HG02852 (cell line): ENCODE measurements around the gene LYVE1.

ENCODE experiments used
- ATAC-seq: cut with Tn5 transposase; IDR thresholded peaks from one replicate; pipeline ENCODE4 v1.9.1; 2021; ENCODE audit warnings: mild to moderate bottlenecking, moderate library complexity; ENCODE audit not compliant: unreplicated experiment

LYVE1 gene

GRCh38 chr11:10526974-10527918 is 41.2 kb downstream of the LYVE1 start:
- peak; percentile 89 for ATAC-seq

DNA sequence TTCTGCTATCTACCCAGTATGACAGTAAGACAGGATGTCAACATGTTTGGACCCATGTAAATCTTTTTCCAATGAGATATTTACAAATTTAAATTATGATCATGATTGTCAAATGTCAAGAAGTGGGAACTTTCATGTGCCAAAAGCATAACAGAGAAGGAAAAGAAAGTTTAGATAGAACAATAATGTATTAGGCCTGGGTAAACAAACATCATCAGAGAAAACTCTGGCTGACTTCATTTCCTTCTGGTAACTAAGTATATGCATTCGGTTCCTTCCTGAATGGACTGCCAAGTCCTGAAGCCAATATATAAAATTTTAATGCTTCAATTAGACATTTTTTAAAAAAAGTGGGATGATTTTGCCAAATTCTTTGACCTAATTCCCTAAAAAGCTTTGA is 44.0 kb downstream of the LYVE1 start:
- no peak for ATAC-seq

- ATAC-seq, result no peak
Observed at GRCh38 chr11:10522921-10523320, 45.5 kb downstream of the LYVE1 start.

- no peak for ATAC-seq
Observed at GRCh38 chr11:10522276-10522675, 46.2 kb downstream of the LYVE1 start.

- no peak for ATAC-seq
Observed at GRCh38 chr11:10520562-10520961, 47.9 kb downstream of the LYVE1 start.

DNA sequence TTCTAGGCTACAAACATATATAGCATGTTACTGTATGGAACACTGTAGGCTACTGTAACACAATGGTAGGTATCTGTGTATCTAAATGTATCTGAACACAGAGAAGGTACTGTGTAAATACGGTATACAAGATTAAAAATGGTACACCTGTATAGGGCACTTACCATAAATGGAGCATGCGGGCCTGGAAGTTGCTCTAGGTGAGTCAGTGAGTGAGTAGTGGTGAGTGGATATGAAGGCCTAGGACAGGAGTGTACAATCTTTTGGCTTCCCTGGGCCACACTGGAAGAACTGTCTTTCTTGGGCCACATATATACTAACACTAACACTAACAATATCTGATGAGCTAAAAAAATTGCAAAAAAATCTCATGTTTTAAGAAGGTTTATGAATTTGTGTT is 48.8 kb downstream of the LYVE1 start:
- no peak for ATAC-seq

- no peak for ATAC-seq
Observed at GRCh38 chr11:10518891-10519290, 49.6 kb downstream of the LYVE1 start.

- no peak for ATAC-seq
Observed at GRCh38 chr11:10518123-10518522, 50.3 kb downstream of the LYVE1 start.

GRCh38 chr11:10515418-10515817 is 53.0 kb downstream of the LYVE1 start:
- ATAC-seq, result no peak

DNA sequence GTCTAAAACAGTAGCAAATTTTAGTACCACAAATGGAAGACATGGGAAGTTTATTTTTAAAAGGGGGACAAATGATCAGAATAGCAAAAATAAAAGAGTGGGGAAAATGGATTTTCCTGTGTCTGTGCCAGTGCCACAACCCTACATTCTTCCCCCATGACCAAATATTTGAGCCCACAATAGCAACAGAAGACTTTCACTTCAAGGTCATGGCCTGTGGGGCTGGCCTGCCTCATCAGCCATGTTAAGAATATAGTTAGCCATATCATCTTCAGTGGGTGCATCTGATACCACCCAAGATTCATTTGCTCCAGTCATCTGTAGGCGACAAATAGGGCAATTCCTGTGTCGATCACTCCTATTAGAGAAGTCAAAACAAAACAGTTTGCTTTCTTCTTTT is 53.8 kb downstream of the LYVE1 start:
- no peak for ATAC-seq

GRCh38 chr11:10514202-10514601 is 54.3 kb downstream of the LYVE1 start:
- ATAC-seq, result no peak

DNA sequence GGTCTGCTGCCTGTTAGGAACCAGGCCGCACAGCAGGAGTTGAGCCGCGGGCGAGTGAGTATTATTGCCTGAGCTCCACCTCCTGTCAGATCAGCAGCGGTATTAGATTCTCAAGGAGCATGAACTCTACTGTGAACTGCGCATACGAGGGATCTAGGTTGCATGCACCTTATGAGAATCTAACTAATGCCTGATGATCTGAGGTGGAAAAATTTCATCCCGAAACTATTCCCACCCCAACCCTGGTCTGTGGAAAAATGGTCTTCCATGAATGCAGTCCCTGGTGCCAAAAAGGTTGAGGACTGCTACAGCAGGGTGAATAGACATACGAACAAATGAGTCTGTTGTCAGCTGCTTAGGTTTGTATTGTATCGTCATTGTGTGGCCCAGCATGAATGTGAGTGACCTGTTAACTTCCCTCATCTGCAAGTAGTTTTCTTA is 57.3 kb downstream of the LYVE1 start:
- ATAC-seq, result no peak
